Epithelial cell of esophagus (primary cell): ENCODE results near the gene LYPD3.
"Not testable (repeated sequence)": the region's sequence is repeated elsewhere in the genome, so short reads cannot be mapped to it uniquely, and the experiment has no call there.

Source experiments
- DNase-seq: peaks from one replicate; pipeline ENCODE4 v3.0.0; 2010; ENCODE audit warnings: low read depth
- H3K4me3 ChIP-seq: 2 replicates; pipeline ENCODE4 v1.5.1; 2011; ENCODE audit warnings: mild to moderate bottlenecking, low read length, control low read depth
- TF ChIP-seq, protein P1 (sequence below): IDR thresholded peaks from 2 replicates; pipeline ENCODE4 v1.5.1; 2011; ENCODE audit warnings: low read depth, mild to moderate bottlenecking, low read length, control low read depth, inconsistent platforms; ENCODE audit not compliant: insufficient read depth; ENCODE audit errors: missing control alignments

LYPD3 gene

DNA sequence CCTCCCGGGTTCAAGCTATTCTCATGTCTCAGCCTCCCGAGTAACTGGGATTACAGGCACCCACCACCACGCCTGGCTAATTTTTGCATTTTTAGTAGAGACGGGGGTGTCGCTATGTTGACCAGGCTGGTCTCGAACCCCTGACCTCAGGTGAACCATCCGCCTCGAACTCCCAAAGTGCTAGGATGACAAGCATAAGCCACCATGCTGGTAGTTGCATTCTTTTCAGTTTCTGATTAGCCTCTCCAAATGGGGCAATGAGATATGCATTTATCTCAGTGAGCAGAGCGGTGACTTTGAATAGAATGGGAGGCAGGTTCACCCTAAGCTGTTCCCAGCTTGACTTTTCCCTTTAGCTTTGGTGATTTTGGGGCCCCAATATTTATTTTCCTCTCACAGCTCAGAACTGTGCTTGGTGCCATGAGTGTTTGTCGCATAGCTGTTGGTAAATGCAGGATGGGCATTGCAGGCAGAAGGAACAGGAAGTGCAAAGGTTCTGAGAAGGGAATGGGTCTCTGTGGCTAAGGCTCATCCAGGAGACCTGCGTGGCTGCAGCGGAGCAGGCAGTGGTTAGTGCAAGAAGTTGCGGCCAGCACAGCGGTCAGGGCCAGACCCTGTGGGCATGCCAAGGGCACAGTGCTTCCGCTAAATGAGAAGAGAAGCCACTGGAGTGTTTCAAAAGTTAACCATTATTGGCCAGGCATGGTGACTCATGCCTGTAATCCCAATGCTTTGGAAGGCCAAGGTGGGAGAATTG lies 20.7 kb downstream of the LYPD3 start:
- TF ChIP-seq, protein P1, sequence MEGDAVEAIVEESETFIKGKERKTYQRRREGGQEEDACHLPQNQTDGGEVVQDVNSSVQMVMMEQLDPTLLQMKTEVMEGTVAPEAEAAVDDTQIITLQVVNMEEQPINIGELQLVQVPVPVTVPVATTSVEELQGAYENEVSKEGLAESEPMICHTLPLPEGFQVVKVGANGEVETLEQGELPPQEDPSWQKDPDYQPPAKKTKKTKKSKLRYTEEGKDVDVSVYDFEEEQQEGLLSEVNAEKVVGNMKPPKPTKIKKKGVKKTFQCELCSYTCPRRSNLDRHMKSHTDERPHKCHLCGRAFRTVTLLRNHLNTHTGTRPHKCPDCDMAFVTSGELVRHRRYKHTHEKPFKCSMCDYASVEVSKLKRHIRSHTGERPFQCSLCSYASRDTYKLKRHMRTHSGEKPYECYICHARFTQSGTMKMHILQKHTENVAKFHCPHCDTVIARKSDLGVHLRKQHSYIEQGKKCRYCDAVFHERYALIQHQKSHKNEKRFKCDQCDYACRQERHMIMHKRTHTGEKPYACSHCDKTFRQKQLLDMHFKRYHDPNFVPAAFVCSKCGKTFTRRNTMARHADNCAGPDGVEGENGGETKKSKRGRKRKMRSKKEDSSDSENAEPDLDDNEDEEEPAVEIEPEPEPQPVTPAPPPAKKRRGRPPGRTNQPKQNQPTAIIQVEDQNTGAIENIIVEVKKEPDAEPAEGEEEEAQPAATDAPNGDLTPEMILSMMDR: no peak
- H3K4me3 ChIP-seq: no peak overlapping the region
- DNase-seq: no peak

DNA sequence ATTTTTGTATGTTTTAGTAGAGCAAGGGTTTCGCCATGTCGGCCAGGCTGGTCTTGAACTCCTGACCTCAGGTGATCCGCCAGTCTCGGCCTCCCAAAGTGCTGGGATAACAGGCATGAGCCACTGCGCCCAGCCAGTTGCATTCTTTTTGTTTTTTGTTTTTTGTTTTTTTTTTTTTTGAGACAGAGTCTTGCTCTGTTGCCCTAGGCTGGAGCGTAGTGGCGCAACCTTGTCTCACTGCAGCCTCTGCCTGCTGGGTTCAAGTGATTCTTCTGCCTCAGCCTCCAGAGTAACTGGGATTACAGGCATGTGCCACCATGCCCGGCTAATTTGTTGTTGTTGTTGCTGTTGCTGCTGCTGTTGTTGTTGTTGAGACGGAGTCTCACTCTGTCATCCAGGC lies 21.3 kb downstream of the LYPD3 start:
- not testable (repeated sequence) for H3K4me3 ChIP-seq, DNase-seq

GRCh38 chr19:43441716-43442115 lies 23.7 kb downstream of the LYPD3 start:
- TF ChIP-seq, protein P1: no peak
- H3K4me3 ChIP-seq: no peak overlapping the region
- DNase-seq: peak; percentile 55

DNA sequence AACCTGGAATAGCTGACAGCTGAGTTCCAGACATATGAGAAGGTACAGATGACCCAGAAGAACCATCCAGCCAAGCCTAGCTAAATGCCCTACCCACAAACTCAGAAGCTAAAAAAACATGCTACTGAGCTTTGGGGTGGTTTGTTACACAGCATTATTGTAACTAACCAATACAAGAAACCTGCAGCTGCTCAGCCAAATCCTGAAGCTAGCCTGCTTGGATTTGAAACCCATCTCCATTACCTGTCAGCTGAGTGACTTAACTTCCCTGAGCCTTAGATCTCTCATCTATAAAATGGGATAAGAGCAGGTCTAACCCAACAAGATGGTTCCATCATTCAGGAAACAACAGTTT lies 25.7 kb downstream of the LYPD3 start:
- H3K4me3 ChIP-seq: no peak overlapping the region
- TF ChIP-seq, protein P1: no peak
- DNase-seq: no peak

DNA sequence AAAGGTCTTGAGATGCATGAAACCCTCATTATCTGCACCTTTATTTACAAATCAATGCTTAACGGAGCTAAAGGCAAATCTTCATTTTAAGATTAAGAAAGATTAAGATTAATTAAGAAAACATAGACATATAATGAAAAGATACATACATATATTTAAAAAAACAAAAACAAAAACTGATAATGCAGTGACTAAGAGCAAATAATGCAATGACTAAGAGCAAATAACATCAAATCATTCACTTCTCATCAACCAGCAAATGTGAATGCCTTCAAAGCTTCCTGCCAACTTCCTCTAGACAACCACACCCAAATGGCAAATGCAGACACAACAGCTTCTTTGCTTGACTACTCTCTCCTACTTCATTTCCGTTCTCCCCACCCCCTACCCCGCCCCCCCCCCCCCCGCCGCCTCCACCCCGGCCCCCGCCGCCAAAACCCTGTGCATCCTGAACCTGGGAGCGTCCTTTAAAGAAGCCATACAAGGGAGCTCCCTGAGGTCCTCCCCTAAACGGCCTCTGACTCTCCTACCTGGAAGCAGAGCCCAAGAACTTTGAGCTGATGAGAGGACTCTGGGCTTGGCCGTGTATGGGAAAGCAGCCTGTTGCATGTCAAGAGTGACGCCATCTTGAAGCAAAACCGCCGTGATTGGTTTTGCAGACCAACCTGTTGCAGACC lies 26.2 kb downstream of the LYPD3 start:
- H3K4me3 ChIP-seq: no peak overlapping the region
- TF ChIP-seq, protein P1: no peak
- peak; percentile 91 for DNase-seq

DNA sequence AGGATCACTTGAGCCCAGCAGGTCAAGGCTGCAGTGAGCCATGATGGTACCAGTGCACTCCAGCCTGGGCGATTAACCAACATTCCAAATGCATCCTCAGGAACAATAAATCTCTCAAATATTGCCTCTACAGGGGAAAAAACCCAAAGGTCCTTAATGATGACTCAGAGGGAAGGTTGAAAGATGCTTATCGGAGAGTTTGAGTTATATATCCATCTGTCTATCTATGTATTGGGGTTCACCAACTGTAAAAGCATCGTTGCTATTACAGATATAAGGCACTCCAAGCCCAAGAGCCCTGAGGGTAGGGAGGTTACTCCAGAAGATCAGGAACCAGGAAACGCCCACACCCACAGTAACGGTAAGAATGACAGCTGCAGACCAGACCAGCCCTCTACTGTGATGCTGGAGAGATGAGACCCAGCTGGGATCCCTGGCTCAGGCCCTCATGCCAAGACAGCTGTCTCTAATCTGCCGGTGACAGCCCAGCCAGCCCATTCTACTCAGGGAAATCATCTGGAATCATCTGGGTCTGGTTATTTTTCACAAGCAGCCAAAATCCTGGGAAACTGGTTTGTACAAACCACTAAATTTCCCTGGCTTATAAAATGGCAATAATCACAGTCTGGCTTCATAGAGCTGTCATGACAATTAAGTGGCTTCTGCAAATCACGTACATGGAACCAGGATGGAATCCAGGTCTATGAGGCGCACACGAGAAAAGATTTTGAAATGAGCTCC lies 26.9 kb downstream of the LYPD3 start:
- no peak overlapping the region for H3K4me3 ChIP-seq
- TF ChIP-seq, protein P1: no peak
- peak; percentile 77 for DNase-seq

DNA sequence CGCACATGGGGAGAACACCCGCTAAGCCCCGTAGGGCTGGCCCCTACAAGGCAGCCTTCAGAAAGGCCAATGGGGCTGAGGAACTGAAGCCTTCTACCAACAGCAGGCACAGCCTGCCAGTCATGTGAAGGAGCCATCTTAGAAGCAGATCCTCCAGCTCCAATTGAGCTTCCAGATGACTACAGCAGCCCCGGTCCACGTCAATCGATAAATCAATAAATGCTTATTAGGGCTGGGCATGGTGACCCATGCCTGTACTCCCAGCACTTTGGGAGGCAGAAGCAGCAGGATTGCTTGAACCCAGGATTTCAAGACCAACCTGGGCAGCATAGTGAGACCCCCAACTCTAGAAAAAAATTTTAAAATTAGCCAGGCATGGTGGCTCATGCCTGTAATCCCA lies 27.7 kb downstream of the LYPD3 start:
- no peak for DNase-seq
- TF ChIP-seq, protein P1: no peak
- no peak overlapping the region for H3K4me3 ChIP-seq

DNA sequence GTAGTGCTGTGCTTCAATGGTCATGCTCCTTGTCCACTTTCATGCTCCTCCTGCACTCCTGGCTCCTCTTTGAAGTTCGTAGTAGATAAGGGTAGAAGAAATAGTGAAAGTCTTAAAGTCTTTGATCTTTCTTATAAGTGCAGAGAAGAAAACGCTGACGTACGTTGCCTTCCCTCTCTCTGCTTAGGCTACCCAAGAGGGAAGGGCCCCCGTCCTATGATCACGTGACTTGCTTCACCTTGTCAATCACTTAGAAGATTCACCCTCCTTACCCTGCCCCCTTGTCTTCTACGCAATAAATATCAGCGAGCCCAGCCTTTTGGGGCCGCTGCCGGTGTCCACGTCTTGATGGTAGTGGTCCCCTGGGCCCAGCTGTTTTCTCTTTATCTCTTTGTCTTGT lies 28.1 kb downstream of the LYPD3 start:
- H3K4me3 ChIP-seq, DNase-seq: not testable (repeated sequence)
